Measurements from ENCODE around the gene SLC1A7.

SLC1A7 gene

DNA sequence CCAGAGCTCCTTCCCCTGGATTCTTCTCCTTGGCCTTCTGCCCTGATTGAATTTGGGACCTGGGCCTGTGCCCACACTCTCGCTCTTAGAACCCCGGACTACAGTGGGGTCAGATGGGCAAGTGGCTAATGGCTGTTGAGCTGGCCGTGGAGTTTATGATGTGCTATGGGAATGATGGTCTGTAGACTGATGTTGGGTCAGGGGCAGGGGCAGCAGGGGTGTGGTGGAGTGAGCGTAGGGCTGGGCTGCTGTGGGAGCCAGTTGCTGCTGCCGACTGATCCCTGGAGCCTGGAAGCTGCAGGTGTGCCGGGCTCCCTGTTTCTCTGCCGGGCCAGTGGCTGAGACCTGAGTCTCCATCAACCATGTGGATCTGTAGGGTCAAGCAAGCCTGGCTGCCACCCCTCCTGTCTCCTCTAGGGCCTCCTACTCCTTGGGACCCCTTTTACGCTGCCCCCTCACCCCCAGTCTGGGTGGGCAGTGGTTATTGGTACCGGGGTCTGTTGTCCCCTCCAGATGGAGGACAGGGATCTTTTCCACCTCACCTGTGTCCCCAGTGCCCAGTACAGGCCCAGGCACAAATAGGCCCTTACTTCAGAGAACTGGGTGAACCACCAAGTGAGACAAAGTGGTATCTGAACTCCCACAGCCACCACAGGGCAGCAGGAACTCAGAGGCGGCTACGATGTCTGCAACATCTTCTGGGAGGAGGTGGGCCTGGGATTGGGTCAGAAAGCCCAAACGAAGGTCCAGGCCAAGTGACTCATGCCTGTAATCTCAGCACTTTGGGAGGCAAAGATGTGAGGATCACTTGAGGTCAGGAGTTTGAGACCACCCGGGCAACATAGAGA, 75.3 kb downstream of the SLC1A7 start:
- TF ChIP-seq, protein P1, sequence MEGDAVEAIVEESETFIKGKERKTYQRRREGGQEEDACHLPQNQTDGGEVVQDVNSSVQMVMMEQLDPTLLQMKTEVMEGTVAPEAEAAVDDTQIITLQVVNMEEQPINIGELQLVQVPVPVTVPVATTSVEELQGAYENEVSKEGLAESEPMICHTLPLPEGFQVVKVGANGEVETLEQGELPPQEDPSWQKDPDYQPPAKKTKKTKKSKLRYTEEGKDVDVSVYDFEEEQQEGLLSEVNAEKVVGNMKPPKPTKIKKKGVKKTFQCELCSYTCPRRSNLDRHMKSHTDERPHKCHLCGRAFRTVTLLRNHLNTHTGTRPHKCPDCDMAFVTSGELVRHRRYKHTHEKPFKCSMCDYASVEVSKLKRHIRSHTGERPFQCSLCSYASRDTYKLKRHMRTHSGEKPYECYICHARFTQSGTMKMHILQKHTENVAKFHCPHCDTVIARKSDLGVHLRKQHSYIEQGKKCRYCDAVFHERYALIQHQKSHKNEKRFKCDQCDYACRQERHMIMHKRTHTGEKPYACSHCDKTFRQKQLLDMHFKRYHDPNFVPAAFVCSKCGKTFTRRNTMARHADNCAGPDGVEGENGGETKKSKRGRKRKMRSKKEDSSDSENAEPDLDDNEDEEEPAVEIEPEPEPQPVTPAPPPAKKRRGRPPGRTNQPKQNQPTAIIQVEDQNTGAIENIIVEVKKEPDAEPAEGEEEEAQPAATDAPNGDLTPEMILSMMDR (conservative IDR thresholded peaks at IDR 0.05; ENCODE audit: low read depth, low read length) = no peak
- no peak overlapping the region for H3K4me3 ChIP-seq (ENCODE audit: low read length)
- no peak for DNase-seq (ENCODE audit: low read depth)

DNA sequence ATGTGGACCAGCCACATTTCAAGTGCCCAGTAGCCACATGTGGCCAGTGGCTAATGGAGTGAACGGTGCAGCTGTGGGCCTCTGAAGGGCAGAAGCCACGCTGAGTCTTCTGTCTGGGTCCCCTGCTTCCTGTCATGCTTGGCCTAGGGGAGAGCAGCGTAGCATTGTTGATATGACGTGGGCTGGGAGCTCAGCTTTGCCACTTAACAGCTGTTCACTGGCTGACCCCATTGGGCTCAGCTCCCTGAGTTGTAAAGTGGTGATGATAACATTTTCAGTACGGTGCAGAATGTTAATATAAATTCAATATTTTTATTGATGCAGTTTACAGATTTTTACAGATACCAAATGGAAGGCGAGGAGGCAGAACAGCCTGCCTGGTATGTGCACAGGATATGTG, 76.0 kb downstream of the SLC1A7 start:
- TF ChIP-seq, protein P1 (conservative IDR thresholded peaks at IDR 0.05; ENCODE audit: low read depth, low read length) = no peak
- H3K4me3 ChIP-seq (ENCODE audit: low read length) = no peak overlapping the region
- DNase-seq (ENCODE audit: low read depth) = no peak

DNA sequence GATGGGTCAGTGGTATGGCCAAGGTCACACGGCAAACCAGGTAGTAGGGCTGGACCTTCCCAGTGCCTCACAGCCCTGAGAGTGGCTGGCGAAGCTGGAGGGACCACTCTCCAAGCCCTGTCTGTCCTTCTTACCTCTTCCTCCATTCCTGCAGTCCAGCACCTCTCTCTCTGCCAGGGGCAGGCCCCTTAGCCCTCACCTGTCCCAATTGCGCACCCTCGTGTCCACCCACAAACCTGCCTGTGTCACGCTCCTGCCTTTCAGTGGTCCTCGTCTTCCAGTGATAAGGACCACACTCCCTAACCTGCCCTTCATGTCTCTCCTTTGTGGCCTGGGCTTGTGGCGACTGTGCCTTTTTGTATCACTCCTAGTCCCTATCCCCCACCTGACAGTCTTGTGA, 77.0 kb downstream of the SLC1A7 start:
- no peak for DNase-seq (ENCODE audit: low read depth)
- TF ChIP-seq, protein P1 (conservative IDR thresholded peaks at IDR 0.05; ENCODE audit: low read depth, low read length) = no peak
- no peak overlapping the region for H3K4me3 ChIP-seq (ENCODE audit: low read length)

DNA sequence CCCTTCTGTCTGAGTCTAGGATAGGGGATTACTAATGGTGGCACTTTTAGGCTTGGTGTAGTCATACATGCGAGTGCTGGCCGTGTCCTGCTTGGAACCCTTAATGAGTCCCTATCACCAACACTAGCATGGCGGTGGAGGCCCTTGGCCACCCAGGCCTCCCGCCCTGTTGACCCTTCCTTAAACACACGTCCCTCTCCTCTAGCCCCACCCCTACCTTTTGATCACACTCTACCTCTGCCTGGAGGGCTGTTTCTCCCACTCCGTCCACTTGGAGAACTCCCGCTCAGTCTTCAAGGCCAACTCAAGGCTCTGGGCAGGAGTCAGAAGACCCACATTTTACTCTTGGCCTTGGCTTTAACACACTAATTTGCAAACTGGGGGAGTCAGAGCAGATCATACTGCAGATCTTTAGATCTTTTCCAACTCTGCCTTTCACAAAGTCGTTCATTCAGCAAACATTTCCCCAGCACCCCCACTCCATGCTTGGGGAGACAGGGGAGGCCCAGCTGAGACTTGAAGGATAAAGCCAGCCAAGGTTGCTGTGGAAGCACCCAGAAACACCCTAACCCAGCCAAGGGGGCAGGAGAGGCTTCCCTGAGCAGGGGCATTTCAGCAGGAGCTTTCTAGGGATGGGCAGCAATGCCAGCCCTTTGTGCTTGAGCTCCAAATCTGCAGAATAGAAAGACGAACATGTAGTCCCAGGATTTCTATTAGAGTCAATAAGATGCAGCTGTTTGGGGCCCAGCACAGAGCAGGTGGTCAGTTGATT, 78.5 kb downstream of the SLC1A7 start:
- TF ChIP-seq, protein P1 (conservative IDR thresholded peaks at IDR 0.05; ENCODE audit: low read depth, low read length) = no peak
- DNase-seq (ENCODE audit: low read depth) = no peak
- H3K4me3 ChIP-seq (ENCODE audit: low read length) = no peak overlapping the region

DNA sequence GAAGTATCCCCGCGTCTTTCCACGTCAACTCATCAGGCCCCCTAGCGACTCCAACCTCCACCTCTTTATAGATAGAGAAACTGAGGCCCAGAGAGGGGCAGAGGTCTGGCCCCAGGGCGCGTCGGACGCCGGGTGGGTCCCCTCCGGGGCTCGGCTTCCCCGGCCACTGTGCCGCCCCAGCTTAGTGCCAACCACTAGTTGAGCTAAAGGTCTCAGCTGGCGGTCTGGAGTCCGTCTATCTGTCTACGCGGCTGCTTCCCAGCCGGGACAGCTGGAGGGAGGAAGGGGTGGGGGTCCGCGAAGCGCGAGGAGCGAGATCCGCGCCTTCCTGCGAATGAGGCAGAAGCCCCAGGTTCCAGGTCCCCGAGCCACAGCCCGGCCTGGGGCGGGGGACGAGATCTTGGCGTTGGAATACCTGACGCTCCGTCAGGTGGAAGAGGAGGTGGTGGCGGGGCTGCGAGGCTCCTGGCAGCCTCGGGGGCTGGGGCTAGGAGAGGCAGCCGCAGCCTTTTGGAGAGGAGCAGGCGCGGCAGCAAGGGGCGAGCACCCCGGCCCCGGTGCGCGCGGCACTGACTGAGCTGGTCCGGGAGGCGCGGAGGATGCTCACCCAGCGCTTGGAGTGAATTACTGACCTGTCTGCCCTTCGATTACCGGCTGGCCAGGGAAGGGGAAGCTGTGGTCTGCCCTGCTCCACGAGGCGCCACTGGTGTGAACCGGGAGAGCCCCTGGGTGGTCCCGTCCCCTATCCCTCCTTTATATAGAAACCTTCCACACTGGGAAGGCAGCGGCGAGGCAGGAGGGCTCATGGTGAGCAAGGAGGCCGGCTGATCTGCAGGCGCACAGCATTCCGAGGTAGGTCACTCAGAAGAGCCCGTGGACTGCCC, 79.5 kb downstream of the SLC1A7 start:
- no peak for DNase-seq (ENCODE audit: low read depth)
- peak overlapping the region; percentile 50 for H3K4me3 ChIP-seq (ENCODE audit: low read length)
- TF ChIP-seq, protein P1 (conservative IDR thresholded peaks at IDR 0.05; ENCODE audit: low read depth, low read length) = no peak

DNA sequence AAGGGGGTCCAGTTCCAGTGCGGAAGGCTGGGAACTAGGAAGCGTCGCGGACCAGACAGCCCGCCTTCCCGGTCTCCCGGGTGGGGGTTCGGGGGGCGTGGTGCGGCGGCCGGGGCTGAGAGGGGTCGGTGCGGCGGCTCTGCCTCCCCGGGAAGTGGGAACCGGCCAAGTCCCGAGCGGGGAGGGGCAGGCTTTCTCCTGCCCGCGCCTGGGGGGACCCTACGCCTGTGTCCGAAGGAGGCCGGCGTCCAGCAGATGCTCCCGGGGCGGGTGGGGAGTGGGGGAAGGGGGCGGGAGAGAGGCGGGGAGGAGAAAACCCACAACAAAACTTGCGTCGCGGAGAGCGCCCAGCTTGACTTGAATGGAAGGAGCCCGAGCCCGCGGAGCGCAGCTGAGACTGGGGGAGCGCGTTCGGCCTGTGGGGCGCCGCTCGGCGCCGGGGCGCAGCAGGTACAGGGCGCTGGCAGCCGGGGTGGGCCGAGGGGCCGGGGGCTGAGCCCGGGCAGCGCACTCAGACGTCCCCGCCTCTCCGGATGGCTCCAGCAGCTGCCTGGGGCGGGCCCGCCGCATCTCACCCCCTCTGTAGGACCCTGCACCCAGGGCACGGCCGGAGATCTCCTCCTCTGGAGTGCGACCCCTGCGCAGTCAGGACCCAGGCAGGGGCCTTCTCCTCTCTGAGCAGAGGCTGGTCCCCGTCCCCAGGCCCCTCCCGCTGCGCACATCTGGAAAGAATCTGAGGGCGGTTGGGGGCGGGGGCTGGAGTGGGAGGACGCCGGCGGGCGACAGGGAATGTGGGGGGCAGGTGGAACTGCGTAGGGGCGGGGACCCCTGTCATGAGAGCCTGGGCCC, 80.4 kb downstream of the SLC1A7 start, which contains the start of gene PODN:
PODN (plus strand) TSS at position 355 of the 849 bp plus-strand sequence. CDS start 7,643 bp downstream, outside the sequence.
- no peak for DNase-seq (ENCODE audit: low read depth)
- H3K4me3 ChIP-seq (ENCODE audit: low read length) = peak within 1 kb of the TSS; percentile 50
- TF ChIP-seq, protein P1 (conservative IDR thresholded peaks at IDR 0.05; ENCODE audit: low read depth, low read length) = no peak

Measured in retinal pigment epithelial cell (primary cell).